C4-2B (cell line): Measurements from ENCODE around the gene B4GAT1.

Experiments used
- H3K27ac ChIP-seq: fragments of 450-650 bp; 2 replicates; pipeline ENCODE4 v1.5.1; 2017
- ZFX ChIP-seq: fragments of 450-650 bp; IDR thresholded peaks from 2 replicates; pipeline ENCODE4 v1.6.1; 2017
- TF ChIP-seq, protein P1 (sequence below): fragments of 450-650 bp; conservative IDR thresholded peaks from 2 replicates; pipeline ENCODE4 v1.5.1; 2017; ENCODE audit warnings: mild to moderate bottlenecking

Gene B4GAT1

DNA sequence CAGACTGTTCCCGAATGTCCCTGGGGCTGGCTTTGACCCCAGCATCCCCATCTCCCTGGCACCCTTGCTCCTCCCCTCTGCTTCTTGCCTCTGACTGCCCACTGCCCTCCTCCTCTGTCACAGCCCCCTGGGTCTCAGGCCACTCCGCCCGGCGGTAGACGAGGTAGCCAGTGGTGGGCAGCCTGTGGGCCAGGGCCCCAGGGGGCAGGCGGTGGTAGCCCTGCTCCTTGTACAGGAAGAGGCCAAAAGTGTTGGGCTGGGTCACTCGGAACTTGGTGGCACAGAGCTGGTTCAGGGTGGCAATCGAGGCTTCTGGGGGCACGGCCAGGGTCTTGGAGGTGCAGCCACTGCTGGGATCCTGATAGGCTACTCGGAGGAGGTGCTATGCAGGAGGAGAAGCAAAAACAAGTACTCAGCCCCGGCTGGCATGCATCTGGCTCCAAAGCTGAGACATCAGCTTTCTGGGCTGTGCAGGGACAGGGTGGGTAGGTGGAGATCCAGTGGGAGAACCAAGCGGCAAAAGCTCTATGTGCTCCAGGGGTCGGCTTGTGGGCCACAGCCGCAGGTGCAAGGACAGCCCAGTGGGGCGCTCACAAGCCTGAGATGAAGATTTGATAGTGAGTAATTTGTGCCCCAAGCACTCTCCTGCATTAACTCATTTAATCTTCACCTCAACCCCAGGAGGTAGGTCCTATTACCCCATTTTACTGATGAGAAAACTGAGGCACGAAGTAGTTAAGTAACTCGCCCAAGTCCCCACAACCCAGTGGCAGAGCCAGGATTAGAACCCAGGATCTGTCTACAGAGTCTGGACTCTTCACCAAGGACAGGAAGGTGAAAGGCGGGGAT is 14.8 kb downstream of the B4GAT1 start:
- H3K27ac ChIP-seq, result no peak overlapping the region
- TF ChIP-seq, protein P1, sequence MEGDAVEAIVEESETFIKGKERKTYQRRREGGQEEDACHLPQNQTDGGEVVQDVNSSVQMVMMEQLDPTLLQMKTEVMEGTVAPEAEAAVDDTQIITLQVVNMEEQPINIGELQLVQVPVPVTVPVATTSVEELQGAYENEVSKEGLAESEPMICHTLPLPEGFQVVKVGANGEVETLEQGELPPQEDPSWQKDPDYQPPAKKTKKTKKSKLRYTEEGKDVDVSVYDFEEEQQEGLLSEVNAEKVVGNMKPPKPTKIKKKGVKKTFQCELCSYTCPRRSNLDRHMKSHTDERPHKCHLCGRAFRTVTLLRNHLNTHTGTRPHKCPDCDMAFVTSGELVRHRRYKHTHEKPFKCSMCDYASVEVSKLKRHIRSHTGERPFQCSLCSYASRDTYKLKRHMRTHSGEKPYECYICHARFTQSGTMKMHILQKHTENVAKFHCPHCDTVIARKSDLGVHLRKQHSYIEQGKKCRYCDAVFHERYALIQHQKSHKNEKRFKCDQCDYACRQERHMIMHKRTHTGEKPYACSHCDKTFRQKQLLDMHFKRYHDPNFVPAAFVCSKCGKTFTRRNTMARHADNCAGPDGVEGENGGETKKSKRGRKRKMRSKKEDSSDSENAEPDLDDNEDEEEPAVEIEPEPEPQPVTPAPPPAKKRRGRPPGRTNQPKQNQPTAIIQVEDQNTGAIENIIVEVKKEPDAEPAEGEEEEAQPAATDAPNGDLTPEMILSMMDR, result no peak
- TF ChIP-seq ZFX, result no peak

DNA sequence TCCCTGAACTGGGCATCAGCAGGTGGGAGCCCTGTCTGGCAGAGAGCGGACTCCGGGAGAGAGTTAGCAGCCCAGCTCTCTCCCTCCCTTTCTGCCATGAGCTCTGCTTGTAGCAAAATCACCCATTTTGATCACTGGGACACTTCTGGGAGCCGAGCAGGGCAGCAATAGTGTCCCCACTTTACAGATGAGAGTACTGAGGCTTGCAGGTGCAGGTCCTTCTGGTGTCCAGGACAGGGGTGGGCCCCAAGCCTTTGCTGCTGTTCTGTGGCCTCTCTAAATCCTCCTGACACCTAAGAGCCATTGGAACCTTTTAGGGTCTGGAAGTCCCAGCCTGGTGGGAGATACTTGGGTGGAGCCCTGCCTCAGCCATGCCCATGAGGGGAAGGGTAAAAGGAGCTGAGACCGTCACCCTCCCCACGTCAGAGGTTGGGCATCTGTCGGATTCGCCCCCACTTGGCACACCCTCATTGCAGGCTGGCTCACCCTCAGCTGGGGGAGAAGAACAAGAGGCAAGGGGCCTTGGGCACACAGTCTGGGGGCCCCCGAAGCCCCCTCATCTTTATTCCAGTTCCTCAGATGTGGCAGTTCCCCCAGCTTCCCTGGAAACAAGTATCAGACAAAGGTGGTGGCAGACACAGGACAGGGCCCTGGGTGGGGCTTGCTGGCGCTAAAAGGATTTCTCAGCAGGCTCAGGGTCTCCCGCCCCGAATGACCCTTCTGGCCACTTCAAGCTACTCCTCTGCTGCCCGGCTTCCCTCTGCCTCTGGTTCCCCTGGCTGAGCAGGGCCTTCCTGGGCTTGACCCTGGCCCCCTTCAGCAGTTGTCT is 15.7 kb downstream of the B4GAT1 start:
- H3K27ac ChIP-seq, result no peak overlapping the region
- TF ChIP-seq, protein P1, result no peak
- TF ChIP-seq ZFX, result no peak

DNA sequence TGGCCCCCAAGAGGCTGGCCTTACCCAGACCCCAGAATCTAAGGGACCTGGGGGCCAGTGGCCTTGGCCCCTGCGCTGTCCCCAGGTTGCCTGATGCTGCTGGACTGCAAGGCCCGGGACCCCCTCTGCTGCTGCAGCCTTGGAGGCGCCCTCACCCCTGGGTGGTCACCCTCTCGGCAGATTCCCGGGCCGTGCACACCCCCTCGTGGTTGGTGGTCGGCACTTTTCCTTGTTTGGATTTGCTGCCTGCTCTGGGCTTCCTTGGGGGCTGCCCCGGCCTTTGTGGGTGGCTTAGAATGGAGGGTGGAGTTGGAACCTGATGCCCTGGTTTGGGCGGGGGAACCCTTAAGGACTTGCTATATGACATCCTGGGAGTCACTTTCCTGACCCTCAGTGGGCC is 16.5 kb downstream of the B4GAT1 start:
- H3K27ac ChIP-seq, result no peak overlapping the region
- TF ChIP-seq ZFX, result no peak
- TF ChIP-seq, protein P1, result no peak

DNA sequence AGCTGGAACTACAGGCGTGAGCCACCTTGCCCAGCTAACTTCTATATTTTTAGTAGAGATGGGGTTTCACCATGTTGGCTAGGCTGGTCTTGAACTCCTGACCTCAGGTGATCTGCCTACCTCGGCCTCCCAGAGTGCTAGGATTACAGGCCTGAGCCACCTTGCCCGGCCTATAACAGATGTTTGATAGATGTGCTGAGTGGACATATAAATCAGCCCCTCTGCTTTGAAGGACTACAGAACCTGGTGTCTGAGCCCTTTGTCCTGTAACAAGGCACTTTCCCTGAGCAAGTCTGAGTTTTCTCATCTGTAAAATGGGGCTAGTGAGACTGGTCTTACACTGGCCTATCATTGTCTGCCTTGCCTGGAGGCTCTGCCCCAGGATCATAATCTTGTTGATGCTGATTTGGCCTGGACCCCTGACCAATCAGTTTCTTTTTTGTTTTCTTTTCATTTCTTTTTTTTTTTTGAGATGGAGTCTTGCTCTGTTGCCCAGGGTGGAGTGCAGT is 18.2 kb downstream of the B4GAT1 start:
- no peak for TF ChIP-seq ZFX
- TF ChIP-seq, protein P1, result no peak
- H3K27ac ChIP-seq, result no peak overlapping the region

DNA sequence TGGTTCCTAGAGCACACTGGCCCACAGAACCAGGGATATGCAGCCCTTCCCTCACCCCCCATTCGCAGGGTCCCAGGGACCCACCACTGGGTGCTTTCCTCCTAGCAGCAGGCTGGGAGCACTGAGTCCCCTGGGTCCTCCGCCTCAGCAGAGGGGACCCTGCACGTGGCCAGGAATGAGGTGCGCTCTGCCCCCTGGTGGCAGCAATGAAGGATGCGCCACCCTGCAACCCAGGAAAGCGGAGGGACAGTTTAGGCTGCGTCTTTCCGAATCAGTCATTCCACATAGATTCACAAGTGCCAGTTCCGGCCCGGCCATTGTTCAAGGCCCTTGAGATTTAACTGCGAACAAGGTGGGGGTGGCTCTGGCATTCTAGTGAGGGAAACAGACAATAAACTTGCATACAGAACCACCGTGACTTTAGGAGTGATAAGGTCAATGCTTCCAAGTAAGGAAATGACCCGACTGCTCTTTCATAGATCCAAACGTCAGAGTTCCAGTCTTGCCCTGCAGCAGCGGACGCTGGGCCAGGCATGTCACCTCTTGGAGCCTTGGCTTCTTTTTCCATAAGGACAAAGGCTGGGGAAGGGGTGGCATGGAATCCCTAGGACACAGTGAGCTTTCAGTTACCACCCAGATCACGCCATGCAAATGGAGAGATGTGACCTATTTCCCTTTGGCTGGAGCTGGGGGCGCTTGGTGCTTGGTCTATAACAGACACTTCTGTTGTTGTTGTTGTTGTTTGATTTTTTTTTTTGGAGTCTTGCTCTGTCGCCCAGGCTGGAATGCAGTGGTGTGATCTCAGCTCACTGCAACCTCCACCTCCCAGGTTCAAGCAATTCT is 18.9 kb downstream of the B4GAT1 start:
- H3K27ac ChIP-seq, result no peak overlapping the region
- TF ChIP-seq, protein P1, result peak; percentile 96
- no peak for TF ChIP-seq ZFX

DNA sequence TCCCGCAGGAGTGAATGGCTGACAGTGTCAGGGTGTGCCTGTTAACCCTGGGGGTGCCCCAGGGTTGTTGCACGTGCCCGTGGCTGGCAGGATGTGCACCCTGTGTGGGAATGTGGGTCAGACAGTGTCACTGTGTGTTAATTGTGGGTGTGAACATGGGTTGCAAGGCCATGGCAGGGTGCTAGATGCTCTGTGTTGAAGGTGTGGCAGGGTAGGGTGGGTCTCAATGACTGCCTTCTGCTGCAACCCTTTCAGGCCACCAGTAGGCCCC is 19.5 kb downstream of the B4GAT1 start:
- H3K27ac ChIP-seq, result no peak overlapping the region
- TF ChIP-seq, protein P1, result no peak
- TF ChIP-seq ZFX, result no peak
